GM12878 (cell line): ENCODE results near the gene PTPMT1. TPM values are rescaled to one million over a fixed set of nuclear protein-coding genes. Genes with fewer than 3 reads are reported as not detected.

Source experiments
- BCL11A ChIP-seq: IDR thresholded peaks from 2 replicates; pipeline ENCODE4 v1.6.1; 2011; ENCODE audit warnings: low read depth, low read length
- CREB1 ChIP-seq: IDR thresholded peaks from 2 replicates; pipeline ENCODE4 v1.6.1; 2012; ENCODE audit warnings: low read depth, mild to moderate bottlenecking, inconsistent platforms
- CTCF ChIP-seq, 3 experiments: IDR thresholded peaks in 2 of 3; conservative IDR thresholded peaks in 1 of 3; 2 replicates each; pipeline ENCODE4 v1.5.1; 2011; ENCODE audit warnings: low read depth in 3 of 3, low read length in 3 of 3, mild to moderate bottlenecking in 3 of 3, control low read depth in 2 of 3, moderate library complexity in 2 of 3, inconsistent platforms in 1 of 3, mixed read lengths in 1 of 3; ENCODE audit not compliant: control insufficient read depth in 2 of 3, insufficient read depth in 1 of 3; ENCODE audit errors: extremely low read depth in 1 of 3
- EGR1 ChIP-seq, 2 experiments: IDR thresholded peaks; 1 replicate in 1 of 2; 2 replicates in 1 of 2; pipeline ENCODE4 v1.6.1; 2011 to 2012; ENCODE audit warnings: low read depth in 2 of 2, low read length in 2 of 2, borderline replicate concordance in 1 of 2, mild to moderate bottlenecking in 1 of 2, moderate library complexity in 1 of 2
- FOXM1 ChIP-seq: IDR thresholded peaks from 2 replicates; pipeline ENCODE4 v1.6.1; 2012; ENCODE audit warnings: low read depth, mild to moderate bottlenecking, inconsistent platforms, low read length, moderate library complexity
- KLF5 ChIP-seq: fragments of 450-650 bp; IDR thresholded peaks from 2 replicates; pipeline ENCODE4 v1.6.1; 2014; ENCODE audit warnings: mild to moderate bottlenecking; ENCODE audit not compliant: partially characterized antibody
- MEF2A ChIP-seq: IDR thresholded peaks from 2 replicates; pipeline ENCODE4 v1.6.1; 2011; ENCODE audit warnings: low read depth, mild to moderate bottlenecking, low read length, moderate library complexity; ENCODE audit not compliant: insufficient read depth
- MXI1 ChIP-seq: fragments of 150-350 bp; IDR thresholded peaks from 2 replicates; pipeline ENCODE4 v1.6.1; 2011; ENCODE audit warnings: low read depth, mild to moderate bottlenecking, inconsistent platforms, low read length, improper control_type of control experiment
- MYB ChIP-seq: fragments of 150-350 bp; IDR thresholded peaks from 2 replicates; pipeline ENCODE4 v1.6.1; 2014; ENCODE audit warnings: mild to moderate bottlenecking, low read depth, low read length, borderline replicate concordance
- RAD21 ChIP-seq: IDR thresholded peaks from 2 replicates; pipeline ENCODE4 v1.6.1; 2011; ENCODE audit warnings: mild to moderate bottlenecking, low read depth, low read length, moderate library complexity; ENCODE audit not compliant: insufficient read depth
- RBBP5 ChIP-seq: fragments of 200-600 bp; sonication (generic); conservative IDR thresholded peaks from 2 replicates; pipeline ENCODE4 v1.6.1; 2016
- RELA ChIP-seq: fragments of 450-650 bp; IDR thresholded peaks from 2 replicates; pipeline ENCODE4 v1.8.0; 2014; ENCODE audit warnings: borderline replicate concordance; ENCODE audit not compliant: partially characterized antibody
- REST ChIP-seq: IDR thresholded peaks from 2 replicates; pipeline ENCODE4 v1.6.1; 2012; ENCODE audit warnings: mild to moderate bottlenecking, low read depth, low read length
- WRNIP1 ChIP-seq: IDR thresholded peaks from 2 replicates; pipeline ENCODE4 v1.6.1; 2011; ENCODE audit warnings: low read depth, low read length, improper control_type of control experiment, borderline replicate concordance
- polyA plus RNA-seq, 11 experiments: library from polyadenylated mRNA; depleted of rRNA in 4 of 11; unstranded in 6 of 11; stranded (reverse) in 5 of 11; fragments of >200 nt; fragmentation: Nextera tagmentation in 4 of 11; fragmentation: Illumina TruSeq in 1 of 11; extraction: Ambion mirVana in 4 of 11; extraction: Trizol in 1 of 11; gene quantifications; 1 replicate in 1 of 11; 2 replicates in 10 of 11; pipeline versions ENCODE4 v1.2.1 to v1.2.3, GENCODE V29; 2011 to 2016; ENCODE audit warnings: inconsistent platforms in 2 of 11, missing spikeins in 2 of 11, low read depth in 1 of 11
- total RNA-seq, 4 experiments: library from RNA; depleted of rRNA in 3 of 4; stranded (reverse); fragments of >200 nt in 3 of 4; fragmentation: Illumina TruSeq in 1 of 4; extraction: Trizol in 1 of 4; gene quantifications; 2 replicates each; pipeline versions ENCODE4 v1.2.1 to v1.2.3, GENCODE V29; 2013 to 2021
- TF ChIP-seq, protein P1 (sequence below): IDR thresholded peaks from 2 replicates; pipeline ENCODE4 v1.6.1; 2011; ENCODE audit warnings: mild to moderate bottlenecking, low read depth, low read length, moderate library complexity; ENCODE audit not compliant: insufficient replicate concordance
- TF ChIP-seq, protein P2 (sequence below): IDR thresholded peaks from 2 replicates; pipeline ENCODE4 v1.6.1; 2012; ENCODE audit warnings: improper control_type of control experiment, low read depth, low read length; ENCODE audit not compliant: insufficient replicate concordance

Gene PTPMT1
- total and polyA plus RNA-seq, 10 of the 15 experiments (the other 5 are each of a cell fraction or from before 2014, with no cell fraction given) = 12.0 to 116 (median 58.2) TPM

GRCh38 chr11:47616726-47617416 is 51.5 kb downstream of the PTPMT1 start (continued):
- TF ChIP-seq, protein P1, sequence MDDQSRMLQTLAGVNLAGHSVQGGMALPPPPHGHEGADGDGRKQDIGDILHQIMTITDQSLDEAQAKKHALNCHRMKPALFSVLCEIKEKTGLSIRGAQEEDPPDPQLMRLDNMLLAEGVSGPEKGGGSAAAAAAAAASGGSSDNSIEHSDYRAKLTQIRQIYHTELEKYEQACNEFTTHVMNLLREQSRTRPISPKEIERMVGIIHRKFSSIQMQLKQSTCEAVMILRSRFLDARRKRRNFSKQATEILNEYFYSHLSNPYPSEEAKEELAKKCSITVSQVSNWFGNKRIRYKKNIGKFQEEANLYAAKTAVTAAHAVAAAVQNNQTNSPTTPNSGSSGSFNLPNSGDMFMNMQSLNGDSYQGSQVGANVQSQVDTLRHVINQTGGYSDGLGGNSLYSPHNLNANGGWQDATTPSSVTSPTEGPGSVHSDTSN = no peak
- no peak for TF ChIP-seq MYB
- TF ChIP-seq REST = no peak
- TF ChIP-seq, protein P2, sequence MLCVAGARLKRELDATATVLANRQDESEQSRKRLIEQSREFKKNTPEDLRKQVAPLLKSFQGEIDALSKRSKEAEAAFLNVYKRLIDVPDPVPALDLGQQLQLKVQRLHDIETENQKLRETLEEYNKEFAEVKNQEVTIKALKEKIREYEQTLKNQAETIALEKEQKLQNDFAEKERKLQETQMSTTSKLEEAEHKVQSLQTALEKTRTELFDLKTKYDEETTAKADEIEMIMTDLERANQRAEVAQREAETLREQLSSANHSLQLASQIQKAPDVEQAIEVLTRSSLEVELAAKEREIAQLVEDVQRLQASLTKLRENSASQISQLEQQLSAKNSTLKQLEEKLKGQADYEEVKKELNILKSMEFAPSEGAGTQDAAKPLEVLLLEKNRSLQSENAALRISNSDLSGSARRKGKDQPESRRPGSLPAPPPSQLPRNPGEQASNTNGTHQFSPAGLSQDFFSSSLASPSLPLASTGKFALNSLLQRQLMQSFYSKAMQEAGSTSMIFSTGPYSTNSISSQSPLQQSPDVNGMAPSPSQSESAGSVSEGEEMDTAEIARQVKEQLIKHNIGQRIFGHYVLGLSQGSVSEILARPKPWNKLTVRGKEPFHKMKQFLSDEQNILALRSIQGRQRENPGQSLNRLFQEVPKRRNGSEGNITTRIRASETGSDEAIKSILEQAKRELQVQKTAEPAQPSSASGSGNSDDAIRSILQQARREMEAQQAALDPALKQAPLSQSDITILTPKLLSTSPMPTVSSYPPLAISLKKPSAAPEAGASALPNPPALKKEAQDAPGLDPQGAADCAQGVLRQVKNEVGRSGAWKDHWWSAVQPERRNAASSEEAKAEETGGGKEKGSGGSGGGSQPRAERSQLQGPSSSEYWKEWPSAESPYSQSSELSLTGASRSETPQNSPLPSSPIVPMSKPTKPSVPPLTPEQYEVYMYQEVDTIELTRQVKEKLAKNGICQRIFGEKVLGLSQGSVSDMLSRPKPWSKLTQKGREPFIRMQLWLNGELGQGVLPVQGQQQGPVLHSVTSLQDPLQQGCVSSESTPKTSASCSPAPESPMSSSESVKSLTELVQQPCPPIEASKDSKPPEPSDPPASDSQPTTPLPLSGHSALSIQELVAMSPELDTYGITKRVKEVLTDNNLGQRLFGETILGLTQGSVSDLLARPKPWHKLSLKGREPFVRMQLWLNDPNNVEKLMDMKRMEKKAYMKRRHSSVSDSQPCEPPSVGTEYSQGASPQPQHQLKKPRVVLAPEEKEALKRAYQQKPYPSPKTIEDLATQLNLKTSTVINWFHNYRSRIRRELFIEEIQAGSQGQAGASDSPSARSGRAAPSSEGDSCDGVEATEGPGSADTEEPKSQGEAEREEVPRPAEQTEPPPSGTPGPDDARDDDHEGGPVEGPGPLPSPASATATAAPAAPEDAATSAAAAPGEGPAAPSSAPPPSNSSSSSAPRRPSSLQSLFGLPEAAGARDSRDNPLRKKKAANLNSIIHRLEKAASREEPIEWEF = no peak
- TF ChIP-seq EGR1 (IDR thresholded peaks at IDR 0.05; ENCODE audit: borderline replicate concordance in 1 of 2, low read depth in 2 of 2, low read length in 2 of 2) = no peak
- TF ChIP-seq MXI1 = no peak
- peak; percentile 94 for TF ChIP-seq RAD21
- TF ChIP-seq BCL11A = no peak
- TF ChIP-seq MEF2A = no peak
- no peak for TF ChIP-seq RBBP5
- TF ChIP-seq FOXM1 = no peak
- 0 out of 2 replicates have a peak, but pooled peaks have one; percentile 24 for TF ChIP-seq CREB1
- no peak for TF ChIP-seq RELA
- no peak for TF ChIP-seq WRNIP1
- TF ChIP-seq KLF5 = no peak
- peak; percentile 77 to 89 (median 77) for TF ChIP-seq CTCF (IDR thresholded peaks at IDR 0.05 in 2 of 3, conservative IDR thresholded peaks at IDR 0.05 in 1 of 3; ENCODE audit: control insufficient read depth in 2 of 3, extremely low read depth in 1 of 3, insufficient read depth in 1 of 3, low read depth in 3 of 3, low read length in 3 of 3)
